GM18505 (cell line): ENCODE results near the gene SOX9.

Source experiments
- ATAC-seq: cut with Tn5 transposase; IDR thresholded peaks from one replicate; pipeline ENCODE4 v1.9.1; 2021; ENCODE audit not compliant: unreplicated experiment
- POLR2A ChIP-seq: IDR thresholded peaks from 4 replicates; pipeline ENCODE4 v1.6.1; 2011; ENCODE audit warnings: borderline replicate concordance; ENCODE audit not compliant: insufficient read depth, insufficient read length; ENCODE audit errors: extremely low read depth

SOX9 gene

DNA sequence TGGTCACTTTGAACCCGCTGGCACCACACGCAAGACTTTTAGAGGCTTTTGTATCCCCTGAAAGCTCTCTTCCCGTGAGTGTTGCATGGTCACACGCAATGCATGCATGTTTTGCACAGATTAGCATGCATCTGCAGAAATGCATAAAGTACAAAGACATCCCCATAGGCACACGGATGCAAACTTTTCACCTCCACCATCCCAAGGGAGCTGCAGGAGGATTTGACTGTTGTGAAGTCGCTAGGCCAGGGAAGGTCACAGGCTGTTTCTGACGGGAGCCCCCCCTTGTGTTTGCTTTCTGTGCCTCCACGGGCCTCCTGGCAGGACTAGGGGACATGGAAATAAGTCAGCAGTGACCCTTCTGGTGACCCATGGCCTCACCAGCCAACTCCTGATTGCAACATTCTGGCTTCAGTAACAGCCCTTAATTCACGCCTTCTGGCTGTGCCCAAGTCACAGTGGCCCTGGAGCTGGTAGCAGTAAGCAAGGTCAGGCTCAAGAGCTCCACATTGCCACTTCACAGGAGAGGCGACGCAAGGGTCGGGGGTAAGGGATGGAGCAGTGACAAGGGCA lies 45.1 kb downstream of the SOX9 start:
- no peak for ATAC-seq
- no peak for TF ChIP-seq POLR2A

GRCh38 chr17:72167593-72167992 lies 46.8 kb downstream of the SOX9 start:
- no peak for TF ChIP-seq POLR2A
- ATAC-seq, result no peak

- TF ChIP-seq POLR2A, result no peak
- no peak for ATAC-seq
Measured at GRCh38 chr17:72169823-72170222, 49.0 kb downstream of the SOX9 start.

- no peak for TF ChIP-seq POLR2A
- no peak for ATAC-seq
Measured at GRCh38 chr17:72171703-72172667, 51.2 kb downstream of the SOX9 start.

- no peak for TF ChIP-seq POLR2A
- no peak for ATAC-seq
Measured at GRCh38 chr17:72173499-72174116, 52.8 kb downstream of the SOX9 start.

DNA sequence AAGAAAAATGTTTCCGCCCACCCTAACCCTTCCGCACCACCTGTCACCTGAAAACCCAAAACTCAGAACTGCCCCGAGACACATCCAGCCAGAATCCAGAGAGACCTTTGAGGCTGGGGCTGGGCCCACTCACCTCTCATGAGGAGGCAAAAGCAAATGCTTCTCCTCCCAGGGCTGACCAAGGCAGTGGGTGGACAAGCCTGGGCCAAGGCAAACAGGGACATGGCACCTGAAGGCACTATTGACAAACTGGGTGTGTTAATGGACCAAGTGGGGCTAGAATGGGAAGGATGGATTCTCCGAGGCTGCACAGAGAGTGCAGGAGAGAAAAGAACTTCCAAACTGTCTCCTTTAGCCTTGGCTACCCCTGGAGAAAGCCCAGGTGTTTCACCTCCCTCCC lies 54.4 kb downstream of the SOX9 start:
- no peak for TF ChIP-seq POLR2A
- no peak for ATAC-seq
